GM12873 (cell line): ENCODE data around the gene RAD50.

Experiments used
- CTCF ChIP-seq: IDR thresholded peaks from 2 replicates; pipeline ENCODE4 v1.5.1; 2012; ENCODE audit warnings: low read depth, mild to moderate bottlenecking, moderate library complexity, low read length, control low read depth; ENCODE audit not compliant: insufficient read depth; ENCODE audit errors: missing control alignments

RAD50 gene

DNA sequence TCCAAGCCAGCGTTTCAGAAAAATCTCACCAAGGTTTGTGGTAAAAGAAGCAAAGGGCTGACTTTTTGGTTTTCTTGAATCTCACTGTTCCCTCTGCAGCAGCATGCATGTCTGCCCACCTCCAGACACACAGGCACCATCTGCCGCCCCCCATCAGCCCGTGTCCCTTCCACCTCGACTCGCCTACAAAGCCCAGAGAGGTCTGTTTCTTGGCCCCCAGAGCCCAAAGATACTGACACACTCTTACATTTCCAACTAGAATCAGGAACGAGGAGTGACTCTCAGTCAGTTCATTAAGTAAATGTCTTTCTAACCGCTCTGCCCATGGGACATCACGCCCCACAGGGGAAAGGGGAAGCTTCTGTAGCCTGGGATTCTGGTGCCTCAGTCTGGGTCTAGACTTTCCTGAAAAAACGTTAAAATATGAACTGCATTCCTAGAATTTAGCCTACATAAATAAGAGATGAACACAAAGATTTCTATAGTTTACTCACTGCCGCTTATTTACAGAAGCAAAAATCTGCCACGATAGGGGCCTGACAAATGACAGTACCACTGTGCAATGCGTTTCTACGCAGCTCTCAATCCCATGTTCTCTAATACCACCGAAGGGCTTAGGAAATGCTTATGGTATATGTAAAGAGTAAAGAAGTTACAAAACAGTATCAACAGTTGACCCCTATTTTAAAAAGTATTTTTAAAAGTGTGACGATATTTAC, 121.1 kb downstream of the RAD50 start:
- TF ChIP-seq CTCF = no peak

DNA sequence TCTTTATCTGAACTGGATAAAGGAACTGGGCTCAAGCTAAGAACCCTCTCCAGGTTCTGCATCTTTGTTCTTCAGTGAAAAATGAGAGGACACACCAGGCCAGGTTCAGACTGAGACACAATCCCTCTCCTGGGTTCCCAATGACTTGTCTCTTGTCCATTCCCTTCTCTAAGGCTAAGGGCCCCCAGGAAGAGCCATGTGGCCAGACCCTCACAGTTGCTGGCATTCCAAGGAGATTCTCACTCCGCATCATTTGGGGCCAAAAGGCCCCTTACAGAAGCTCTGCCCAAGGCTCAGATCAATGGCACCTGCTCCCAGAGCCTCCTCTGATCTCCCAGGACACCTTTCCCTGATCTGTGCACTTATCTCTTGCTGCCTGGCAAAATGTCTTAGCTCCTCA, 122.0 kb downstream of the RAD50 start:
- no peak for TF ChIP-seq CTCF

- TF ChIP-seq CTCF = no peak
Measured at GRCh38 chr5:132679166-132679565, 122.4 kb downstream of the RAD50 start.

- no peak for TF ChIP-seq CTCF
Measured at GRCh38 chr5:132679717-132680380, 123.1 kb downstream of the RAD50 start.

- TF ChIP-seq CTCF = no peak
Measured at GRCh38 chr5:132680780-132681475, 124.2 kb downstream of the RAD50 start.

GRCh38 chr5:132681476-132681831, 124.7 kb downstream of the RAD50 start:
- no peak for TF ChIP-seq CTCF

GRCh38 chr5:132681983-132682382, 125.2 kb downstream of the RAD50 start:
- no peak for TF ChIP-seq CTCF
